ENCODE results near the gene INSYN1. TPM values are rescaled to one million over a fixed set of nuclear protein-coding genes. Genes with fewer than 3 reads are reported as not detected.

INSYN1 gene
- polyA plus RNA-seq, 3 donors: not detected

- TF ChIP-seq, protein P1, sequence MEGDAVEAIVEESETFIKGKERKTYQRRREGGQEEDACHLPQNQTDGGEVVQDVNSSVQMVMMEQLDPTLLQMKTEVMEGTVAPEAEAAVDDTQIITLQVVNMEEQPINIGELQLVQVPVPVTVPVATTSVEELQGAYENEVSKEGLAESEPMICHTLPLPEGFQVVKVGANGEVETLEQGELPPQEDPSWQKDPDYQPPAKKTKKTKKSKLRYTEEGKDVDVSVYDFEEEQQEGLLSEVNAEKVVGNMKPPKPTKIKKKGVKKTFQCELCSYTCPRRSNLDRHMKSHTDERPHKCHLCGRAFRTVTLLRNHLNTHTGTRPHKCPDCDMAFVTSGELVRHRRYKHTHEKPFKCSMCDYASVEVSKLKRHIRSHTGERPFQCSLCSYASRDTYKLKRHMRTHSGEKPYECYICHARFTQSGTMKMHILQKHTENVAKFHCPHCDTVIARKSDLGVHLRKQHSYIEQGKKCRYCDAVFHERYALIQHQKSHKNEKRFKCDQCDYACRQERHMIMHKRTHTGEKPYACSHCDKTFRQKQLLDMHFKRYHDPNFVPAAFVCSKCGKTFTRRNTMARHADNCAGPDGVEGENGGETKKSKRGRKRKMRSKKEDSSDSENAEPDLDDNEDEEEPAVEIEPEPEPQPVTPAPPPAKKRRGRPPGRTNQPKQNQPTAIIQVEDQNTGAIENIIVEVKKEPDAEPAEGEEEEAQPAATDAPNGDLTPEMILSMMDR (IDR thresholded peaks at IDR 0.05): no peak
- no peak overlapping the region for H3K4me3 ChIP-seq (replicated peaks in 1 of 3; ENCODE audit: low read depth in 2 of 3, low read length in 3 of 3)
- no peaks in the 10 kb centered on the region for H3K79me2 ChIP-seq (ENCODE audit: insufficient read depth, low read length)
- H3K4me1 ChIP-seq (ENCODE audit: control insufficient read depth in 1 of 2, insufficient read depth in 2 of 2, low read length in 2 of 2): no peaks in the 10 kb centered on the region
- no peak overlapping the region for H3K9ac ChIP-seq (ENCODE audit: insufficient read depth, low read length, poor library complexity, severe bottlenecking)
- Mint-ChIP-seq H3K36me3 (peaks cover 0 to 2% of the 10 kb centered on the region in 2 donors), H3K27me3 (ENCODE audit: low read depth in 3 of 3) (peaks cover 26 to 39% (median 33%) of the 10 kb centered on the region in 3 donors), H3K9me3 (peaks cover 0 to 6% (median 0%) of the 10 kb centered on the region in 7 donors), H3K4me1 (peaks cover 2% of the 10 kb centered on the region), H3K4me3 (no peak overlapping the region), H3K27ac (no peak overlapping the region)
- H3K27ac ChIP-seq (ENCODE audit: low read depth in 1 of 2, low read length in 2 of 2): no peak overlapping the region
- H3K9me3 ChIP-seq (replicated peaks in 1 of 2; ENCODE audit: control insufficient read depth in 1 of 2, insufficient read depth in 1 of 2, low read length in 2 of 2): no peaks in the 10 kb centered on the region
- H3K4me2 ChIP-seq (replicated peaks; ENCODE audit: extremely low read depth, low read length, poor library complexity, severe bottlenecking): no peak overlapping the region
- no peaks in the 10 kb centered on the region for H3K36me3 ChIP-seq (replicated peaks in 1 of 2; ENCODE audit: control insufficient read depth in 1 of 2, insufficient read depth in 2 of 2, low read length in 2 of 2)
- no peaks in the 10 kb centered on the region for H4K20me1 ChIP-seq (ENCODE audit: insufficient read depth, low read length)
- peaks cover 26 to 38% of the 10 kb centered on the region in 2 donors for H3K27me3 ChIP-seq (ENCODE audit: control insufficient read depth in 2 of 2, insufficient read depth in 2 of 2, low read length in 2 of 2)
- intact Hi-C loops (cut with micrococcal nuclease): no loop called here
- H2AFZ ChIP-seq (ENCODE audit: insufficient read depth, low read depth, low read length, poor library complexity, severe bottlenecking): no peak overlapping the region
- DNase-seq: no peak
Measured at GRCh38 chr15:73757571-73757970, 4.4 kb upstream of the INSYN1 start.

DNA sequence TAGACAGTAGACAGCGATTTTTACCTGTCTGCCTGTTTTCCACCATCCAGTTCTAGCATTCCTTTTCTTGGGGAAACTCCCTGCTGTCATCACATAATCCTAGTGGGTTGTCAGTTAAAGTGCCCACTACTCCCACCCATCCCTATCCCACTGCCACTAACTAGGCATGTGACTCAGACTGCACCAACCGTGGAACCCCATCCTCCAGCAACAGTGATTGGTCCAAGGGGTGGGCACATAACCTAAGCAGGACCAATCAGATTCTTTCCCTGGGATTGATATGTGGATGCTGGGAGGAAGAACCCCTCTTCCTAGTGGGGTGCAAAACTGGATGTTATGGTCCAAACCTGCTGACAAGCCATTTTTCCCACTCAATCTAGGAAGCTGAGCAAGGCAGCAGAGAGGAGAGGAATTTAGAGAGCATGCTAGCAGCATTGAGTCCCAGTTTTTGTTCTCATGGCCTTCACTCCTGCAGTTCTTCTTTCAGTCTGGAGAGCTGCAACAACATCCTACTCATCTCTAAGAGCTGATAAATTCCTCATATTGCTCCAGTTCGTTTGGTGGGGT, 3.9 kb upstream of the INSYN1 start:
- H3K27ac Mint-ChIP-seq: no peak overlapping the region
- H3K9ac ChIP-seq (ENCODE audit: insufficient read depth, low read length, poor library complexity, severe bottlenecking): no peak overlapping the region
- 100% methylated on average over 2 of the region's 3 CpGs for WGBS (ENCODE audit: insufficient coverage)
- H3K79me2 ChIP-seq (ENCODE audit: insufficient read depth, low read length): no peaks in the 10 kb centered on the region
- peaks cover 0 to 2% of the 10 kb centered on the region in 2 donors for H3K36me3 Mint-ChIP-seq
- H3K4me3 ChIP-seq (replicated peaks in 1 of 3; ENCODE audit: low read depth in 2 of 3, low read length in 3 of 3): no peak overlapping the region
- intact Hi-C loops (cut with micrococcal nuclease): no loop called here
- H3K9me3 Mint-ChIP-seq: peaks cover 0 to 6% (median 0%) of the 10 kb centered on the region in 7 donors
- TF ChIP-seq, protein P1 (IDR thresholded peaks at IDR 0.05): no peak
- peaks cover 31 to 40% of the 10 kb centered on the region in 2 donors for H3K27me3 ChIP-seq (ENCODE audit: control insufficient read depth in 2 of 2, insufficient read depth in 2 of 2, low read length in 2 of 2)
- no peak overlapping the region for H3K4me2 ChIP-seq (replicated peaks; ENCODE audit: extremely low read depth, low read length, poor library complexity, severe bottlenecking)
- no peaks in the 10 kb centered on the region for H4K20me1 ChIP-seq (ENCODE audit: insufficient read depth, low read length)
- H3K27ac ChIP-seq (ENCODE audit: low read depth in 1 of 2, low read length in 2 of 2): no peak overlapping the region
- H3K27me3 Mint-ChIP-seq (ENCODE audit: low read depth in 3 of 3): peaks cover 26 to 45% (median 33%) of the 10 kb centered on the region in 3 donors
- H3K9me3 ChIP-seq (replicated peaks in 1 of 2; ENCODE audit: control insufficient read depth in 1 of 2, insufficient read depth in 1 of 2, low read length in 2 of 2): no peaks in the 10 kb centered on the region
- H3K4me1 Mint-ChIP-seq: peaks cover 2% of the 10 kb centered on the region
- no peak for DNase-seq
- H3K36me3 ChIP-seq (replicated peaks in 1 of 2; ENCODE audit: control insufficient read depth in 1 of 2, insufficient read depth in 2 of 2, low read length in 2 of 2): no peaks in the 10 kb centered on the region
- no peak overlapping the region for H2AFZ ChIP-seq (ENCODE audit: insufficient read depth, low read depth, low read length, poor library complexity, severe bottlenecking)
- no peaks in the 10 kb centered on the region for H3K4me1 ChIP-seq (ENCODE audit: control insufficient read depth in 1 of 2, insufficient read depth in 2 of 2, low read length in 2 of 2)
- H3K4me3 Mint-ChIP-seq: no peak overlapping the region
